Measurements from ENCODE around the gene SCP2D1.

DNA sequence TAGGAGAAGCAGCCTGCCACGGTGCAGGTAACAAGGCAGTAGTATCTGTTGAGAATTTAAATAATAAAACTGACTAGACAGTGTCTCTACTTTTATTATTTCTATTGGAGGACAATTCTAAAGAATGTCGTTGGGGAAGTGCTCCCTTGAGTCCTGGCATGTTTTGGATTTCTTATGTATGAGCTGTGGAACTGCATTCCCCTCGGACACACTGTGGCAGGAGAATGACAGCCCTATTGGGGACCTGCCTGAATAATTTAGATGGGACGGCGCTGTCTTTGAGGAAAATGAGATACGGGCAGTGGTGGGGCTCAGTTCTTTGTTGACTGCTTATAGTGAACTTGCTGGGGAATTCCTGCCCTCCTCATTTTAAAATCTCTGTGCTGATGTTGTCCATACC lies 2.4 kb upstream of the SCP2D1 start:
- TF ChIP-seq, protein P1, sequence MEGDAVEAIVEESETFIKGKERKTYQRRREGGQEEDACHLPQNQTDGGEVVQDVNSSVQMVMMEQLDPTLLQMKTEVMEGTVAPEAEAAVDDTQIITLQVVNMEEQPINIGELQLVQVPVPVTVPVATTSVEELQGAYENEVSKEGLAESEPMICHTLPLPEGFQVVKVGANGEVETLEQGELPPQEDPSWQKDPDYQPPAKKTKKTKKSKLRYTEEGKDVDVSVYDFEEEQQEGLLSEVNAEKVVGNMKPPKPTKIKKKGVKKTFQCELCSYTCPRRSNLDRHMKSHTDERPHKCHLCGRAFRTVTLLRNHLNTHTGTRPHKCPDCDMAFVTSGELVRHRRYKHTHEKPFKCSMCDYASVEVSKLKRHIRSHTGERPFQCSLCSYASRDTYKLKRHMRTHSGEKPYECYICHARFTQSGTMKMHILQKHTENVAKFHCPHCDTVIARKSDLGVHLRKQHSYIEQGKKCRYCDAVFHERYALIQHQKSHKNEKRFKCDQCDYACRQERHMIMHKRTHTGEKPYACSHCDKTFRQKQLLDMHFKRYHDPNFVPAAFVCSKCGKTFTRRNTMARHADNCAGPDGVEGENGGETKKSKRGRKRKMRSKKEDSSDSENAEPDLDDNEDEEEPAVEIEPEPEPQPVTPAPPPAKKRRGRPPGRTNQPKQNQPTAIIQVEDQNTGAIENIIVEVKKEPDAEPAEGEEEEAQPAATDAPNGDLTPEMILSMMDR (IDR thresholded peaks at IDR 0.05) = no peak
- TF ChIP-seq POLR2A (IDR thresholded peaks at IDR 0.05) = no peak

Data from uterus (tissue), 2 donors.